HAP-1 (cell line): ENCODE measurements around the gene EFCAB6.

ENCODE experiments used
- DNase-seq, 2 experiments: peaks; one replicate each; pipeline ENCODE4 v3.0.0-alpha.2; 2016 to 2020; ENCODE audit warnings: low spot score in 2 of 2
- H3K27me3 ChIP-seq: fragments of 250-450 bp; sonication (Bioruptor Pico); 2 replicates; pipeline ENCODE4 v1.5.1; 2020; ENCODE audit warnings: low read depth, mild to moderate bottlenecking, moderate library complexity
- H3K36me3 ChIP-seq: fragments of 250-450 bp; sonication (Bioruptor Pico); replicated peaks from 2 replicates; pipeline ENCODE4 v1.5.1; 2020; ENCODE audit warnings: mild to moderate bottlenecking
- H3K4me1 ChIP-seq: fragments of 250-450 bp; sonication (Bioruptor Pico); 2 replicates; pipeline ENCODE4 v1.5.1; 2020; ENCODE audit warnings: mild to moderate bottlenecking
- H3K4me3 ChIP-seq: fragments of 250-450 bp; sonication (Bioruptor Pico); 2 replicates; pipeline ENCODE4 v1.5.1; 2020; ENCODE audit warnings: mild to moderate bottlenecking, moderate library complexity
- H3K9me3 ChIP-seq: fragments of 250-450 bp; sonication (Bioruptor Pico); 2 replicates; pipeline ENCODE4 v1.5.1; 2020; ENCODE audit warnings: mild to moderate bottlenecking, moderate library complexity
- in situ Hi-C: fragments of 300-500 bp; cut with MboI; formaldehyde crosslinking; loops from 3 replicates; pipeline ENCODE4 v1.14.3; 2020; ENCODE audit warnings: low sequenced_read_pairs, inconsistent platforms, mixed read lengths

Gene EFCAB6

DNA sequence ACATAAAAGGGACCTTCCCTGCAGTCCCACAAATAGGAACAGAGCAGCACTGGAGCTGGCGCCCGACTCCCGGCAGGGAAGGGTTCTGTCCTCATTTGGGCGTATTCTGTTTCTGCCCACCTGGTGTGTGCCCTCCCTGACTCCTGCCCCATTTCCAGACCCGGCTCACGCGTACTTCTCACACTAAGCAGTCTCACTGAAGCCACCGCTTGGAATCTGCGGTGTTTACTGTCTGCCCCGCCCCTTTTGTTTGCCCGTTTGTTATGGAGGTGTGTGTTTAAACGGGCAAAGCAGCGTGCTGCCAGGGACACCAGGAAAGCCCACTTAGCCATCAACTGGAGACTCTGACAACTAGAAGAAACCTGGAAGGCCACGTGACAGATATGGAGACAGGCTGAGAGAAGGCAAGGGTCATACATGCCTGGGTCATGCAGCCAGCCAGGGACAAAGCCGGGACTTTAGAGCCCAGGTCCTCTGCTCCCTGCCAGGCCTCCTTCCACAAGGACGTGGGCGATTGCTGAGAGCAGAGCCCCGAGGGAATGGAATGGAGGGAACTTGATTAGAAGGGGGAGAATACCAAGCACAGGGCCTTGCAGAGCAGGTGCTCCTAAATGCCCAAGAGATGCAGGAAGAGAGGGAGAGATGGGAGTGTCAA is 8.7 kb upstream of the EFCAB6 start:
- H3K4me1 ChIP-seq, result no peaks in the 10 kb centered on the region
- no peak overlapping the region for H3K4me3 ChIP-seq
- no peak for DNase-seq
- H3K36me3 ChIP-seq, result no peaks in the 10 kb centered on the region
- H3K9me3 ChIP-seq, result no peaks in the 10 kb centered on the region
- in situ Hi-C loops, result no loop called here
- H3K27me3 ChIP-seq, result peaks cover 16% of the 10 kb centered on the region

DNA sequence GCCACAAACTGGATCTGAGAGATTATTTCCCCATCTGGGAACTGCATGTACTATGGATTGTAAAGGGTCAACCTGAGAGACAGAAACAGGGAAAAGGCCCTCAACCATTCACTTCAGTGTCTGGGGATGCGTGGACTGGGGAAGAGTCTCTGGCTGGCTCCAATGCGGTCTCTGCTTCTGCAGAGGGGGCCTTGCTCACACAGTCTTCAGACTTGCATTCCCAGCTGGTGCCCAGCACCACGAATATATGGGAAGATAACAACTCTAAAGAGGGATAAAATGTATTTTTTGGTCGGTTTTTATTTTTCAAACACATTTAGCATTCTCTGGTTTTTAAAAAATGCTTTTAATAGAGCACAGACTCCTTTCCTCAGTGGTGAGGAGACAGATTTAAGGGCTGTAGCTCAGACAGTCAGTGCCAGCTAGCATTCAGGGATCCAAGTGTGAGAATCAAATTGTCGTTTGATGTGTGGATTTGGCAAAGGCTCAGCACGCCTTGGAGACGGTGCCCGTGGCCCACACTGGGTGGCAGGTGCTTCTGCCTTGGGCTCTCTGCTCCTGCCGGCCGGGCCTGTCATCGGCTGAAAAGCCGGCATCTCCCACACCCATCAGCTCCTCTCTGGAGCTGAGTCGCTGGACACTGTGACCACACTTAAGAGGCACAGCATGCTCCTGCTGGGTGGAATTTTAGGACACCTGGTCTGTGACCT is 8.0 kb upstream of the EFCAB6 start:
- peaks cover 13% of the 10 kb centered on the region for H3K27me3 ChIP-seq
- H3K4me1 ChIP-seq, result no peaks in the 10 kb centered on the region
- no peaks in the 10 kb centered on the region for H3K36me3 ChIP-seq
- in situ Hi-C loops, result no loop called here
- no peak overlapping the region for H3K4me3 ChIP-seq
- H3K9me3 ChIP-seq, result no peaks in the 10 kb centered on the region
- DNase-seq, result no peak

DNA sequence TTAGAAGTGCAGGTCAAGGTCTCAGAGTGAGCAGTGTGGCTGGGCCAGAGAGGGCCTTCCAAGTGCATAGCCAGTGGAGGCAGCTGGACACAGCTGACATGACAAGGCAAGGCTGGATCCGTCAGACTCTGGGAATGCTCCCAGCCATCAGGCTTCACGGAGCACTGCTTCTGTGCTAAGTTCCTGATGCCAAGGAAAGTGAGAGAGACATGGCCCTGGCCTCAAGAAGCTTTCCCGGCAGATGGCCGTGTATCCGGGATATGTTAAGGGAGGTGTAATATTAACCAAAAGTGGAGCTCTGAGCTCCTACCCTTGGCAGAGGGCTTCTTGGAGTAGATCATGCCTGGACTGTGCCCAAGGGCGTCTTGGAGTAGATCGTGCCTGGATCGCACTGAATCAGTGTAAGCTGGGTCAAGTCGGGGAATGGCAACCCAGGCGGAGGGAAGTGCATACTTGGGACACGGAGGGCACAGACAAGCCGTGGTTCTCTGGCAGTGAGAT is 7.4 kb upstream of the EFCAB6 start:
- no peak for DNase-seq
- in situ Hi-C loops, result no loop called here
- Histone ChIP-seq H3K36me3 (no peaks in the 10 kb centered on the region), H3K9me3 (no peaks in the 10 kb centered on the region), H3K4me1 (no peaks in the 10 kb centered on the region), H3K4me3 (no peak overlapping the region), H3K27me3 (peaks cover 8% of the 10 kb centered on the region)

DNA sequence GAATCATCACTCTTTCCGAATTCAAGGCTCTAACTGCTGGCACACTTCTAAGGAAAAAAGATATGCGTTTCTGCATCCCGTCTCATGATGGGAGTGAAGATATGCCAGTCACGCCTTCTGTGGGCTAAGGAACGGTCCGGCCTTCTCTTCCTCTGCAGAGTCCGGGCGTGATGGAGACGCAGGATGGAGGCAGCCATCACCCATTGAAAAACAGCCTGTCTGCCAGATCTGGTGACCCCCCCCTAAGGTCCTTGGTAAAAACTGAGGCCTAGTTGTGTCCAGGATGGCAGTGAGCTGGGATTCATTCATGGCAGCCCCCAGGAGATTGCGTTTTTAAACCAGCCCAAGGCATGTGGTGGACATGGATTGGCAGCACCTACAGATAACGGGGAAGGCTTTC is 6.9 kb upstream of the EFCAB6 start:
- no peak overlapping the region for H3K4me3 ChIP-seq

DNA sequence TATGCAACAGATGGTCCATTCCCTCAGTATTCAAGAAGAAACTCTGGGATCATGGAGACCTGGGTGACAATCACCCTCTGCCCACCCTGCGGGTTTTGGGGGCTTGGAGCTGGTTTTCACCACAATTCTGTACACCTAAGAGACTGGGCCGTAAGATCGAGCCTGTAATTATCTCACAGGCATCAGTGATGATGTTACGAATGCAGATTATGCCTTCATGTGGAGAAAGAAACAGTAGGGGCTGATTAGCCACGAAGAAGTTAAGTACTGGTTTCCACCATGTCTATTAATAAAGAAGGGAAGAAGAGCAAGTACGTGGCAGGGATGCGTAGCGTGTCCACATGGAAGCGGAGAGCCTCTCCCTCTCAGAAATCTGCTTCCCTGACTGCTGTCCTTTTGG is 5.3 kb upstream of the EFCAB6 start:
- in situ Hi-C loops, result no loop called here
- Histone ChIP-seq H3K9me3 (no peaks in the 10 kb centered on the region), H3K36me3 (no peaks in the 10 kb centered on the region), H3K4me3 (no peak overlapping the region), H3K27me3 (no peaks in the 10 kb centered on the region; the same call in 1 of the 2 replicates), H3K4me1 (no peaks in the 10 kb centered on the region)
- no peak for DNase-seq

More for the DNA sequence above, 6.9 kb upstream of the EFCAB6 start:
- no peaks in the 10 kb centered on the region for H3K36me3 ChIP-seq
- no peaks in the 10 kb centered on the region for H3K9me3 ChIP-seq
- in situ Hi-C loops, result no loop called here
- H3K27me3 ChIP-seq, result peaks cover 3% of the 10 kb centered on the region; the same call in 1 of the 2 replicates
- no peaks in the 10 kb centered on the region for H3K4me1 ChIP-seq
- no peak for DNase-seq

DNA sequence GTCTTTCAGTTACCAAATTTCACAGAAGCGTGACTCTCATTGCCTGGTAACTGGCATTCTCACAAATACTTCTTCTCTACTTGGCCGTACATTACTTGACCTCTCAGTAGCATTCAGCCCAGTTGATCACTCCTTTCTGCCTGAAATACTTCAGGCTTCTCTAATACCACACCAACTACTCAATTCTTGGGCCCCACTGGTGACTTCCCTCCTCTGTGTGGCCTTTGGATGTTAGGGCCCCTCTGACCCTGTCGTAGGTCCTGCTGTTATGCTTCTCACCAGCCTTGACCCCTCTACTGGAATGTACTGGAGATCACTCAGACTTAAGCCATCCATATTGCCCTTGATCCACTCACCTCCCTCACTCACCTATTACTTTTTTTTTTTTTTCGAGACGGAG is 2.2 kb upstream of the EFCAB6 start:
- no peak for DNase-seq
- in situ Hi-C loops, result no loop called here
- Histone ChIP-seq H3K9me3 (no peaks in the 10 kb centered on the region), H3K36me3 (no peaks in the 10 kb centered on the region), H3K4me3 (no peak overlapping the region), H3K27me3 (no peaks in the 10 kb centered on the region), H3K4me1 (no peaks in the 10 kb centered on the region)

DNA sequence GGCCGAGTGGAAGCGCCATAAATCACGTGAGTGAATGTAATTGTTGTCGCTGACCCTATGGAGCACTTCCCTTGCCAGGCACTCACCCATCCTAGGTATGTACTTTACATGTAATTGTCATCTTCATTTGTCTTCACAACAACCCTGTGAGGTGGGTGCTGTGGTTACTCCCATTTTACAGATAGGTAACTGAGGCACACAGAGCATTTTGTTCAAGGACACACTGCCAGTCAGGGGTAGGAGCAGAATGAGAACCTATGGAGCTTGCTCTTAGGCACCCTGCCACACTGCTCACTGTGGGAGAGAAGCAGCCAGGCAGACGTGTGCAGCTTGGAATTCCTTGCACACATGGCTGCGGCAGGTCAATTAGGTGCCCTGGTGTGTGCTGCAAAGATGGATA is 785 bp upstream of the EFCAB6 start:
- Histone ChIP-seq H3K4me3 (no peak overlapping the region), H3K36me3 (no peaks in the 10 kb centered on the region), H3K4me1 (no peaks in the 10 kb centered on the region), H3K27me3 (no peaks in the 10 kb centered on the region), H3K9me3 (no peaks in the 10 kb centered on the region)
- in situ Hi-C loops, result no loop called here
- no peak for DNase-seq

DNA sequence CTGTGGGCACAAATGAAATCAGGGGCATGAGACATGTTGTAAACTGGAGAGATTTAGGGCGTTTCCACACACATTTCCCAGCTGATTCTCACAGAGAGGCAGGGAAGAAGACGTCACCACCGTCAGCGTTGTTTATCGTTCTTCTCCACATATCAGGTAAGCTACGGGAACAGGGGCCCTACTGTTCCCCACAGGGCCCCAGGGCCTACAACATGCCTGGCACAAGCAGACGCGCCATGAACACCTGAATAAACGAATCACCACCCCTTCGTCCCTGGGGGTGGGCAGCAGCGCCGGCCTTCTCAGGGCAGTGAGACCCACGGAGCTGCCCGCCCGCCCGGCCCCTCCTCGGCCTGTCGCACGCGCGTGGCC is 342 bp downstream of the EFCAB6 start:
- no peaks in the 10 kb centered on the region for H3K36me3 ChIP-seq
- in situ Hi-C loops, result no loop called here

DNA sequence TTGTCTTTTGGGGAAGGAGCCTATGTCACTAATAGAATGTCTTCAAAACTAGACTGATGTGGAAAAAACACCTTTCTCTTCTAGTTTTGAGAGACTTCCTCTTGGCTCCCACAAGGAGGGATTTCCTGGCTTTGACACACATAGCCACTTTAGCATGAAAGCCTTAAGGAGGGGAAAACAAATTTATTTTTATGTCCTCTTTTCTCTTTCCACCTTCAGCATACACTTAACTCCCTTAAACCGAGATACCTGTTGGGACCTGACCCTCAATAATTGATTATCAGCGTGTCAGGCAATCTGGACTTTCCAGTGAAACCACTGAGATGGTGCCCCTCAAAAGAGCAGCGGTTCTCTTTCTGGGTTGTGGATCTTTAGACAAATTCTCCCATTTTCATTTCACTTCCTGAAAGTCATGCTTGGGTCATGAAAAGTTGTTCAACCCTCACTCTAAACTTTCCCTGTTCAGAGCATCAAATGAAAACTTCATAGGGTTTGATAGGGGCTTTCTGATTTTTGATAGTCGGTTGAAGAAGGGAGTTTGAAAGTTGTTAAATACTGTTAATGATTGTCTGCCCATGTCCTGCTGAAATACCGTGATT is 9.1 kb downstream of the EFCAB6 start:
- in situ Hi-C loops, result no loop called here
- no peak for DNase-seq
- 0 out of 2 replicates have a peak, but pooled peaks cover 3% of the 10 kb centered on the region for H3K27me3 ChIP-seq

More for the DNA sequence above, 342 bp downstream of the EFCAB6 start:
- H3K27me3 ChIP-seq, result no peaks in the 10 kb centered on the region
- H3K4me3 ChIP-seq, result no peak overlapping the region
- no peaks in the 10 kb centered on the region for H3K4me1 ChIP-seq
- DNase-seq, result no peak
- no peaks in the 10 kb centered on the region for H3K9me3 ChIP-seq

DNA sequence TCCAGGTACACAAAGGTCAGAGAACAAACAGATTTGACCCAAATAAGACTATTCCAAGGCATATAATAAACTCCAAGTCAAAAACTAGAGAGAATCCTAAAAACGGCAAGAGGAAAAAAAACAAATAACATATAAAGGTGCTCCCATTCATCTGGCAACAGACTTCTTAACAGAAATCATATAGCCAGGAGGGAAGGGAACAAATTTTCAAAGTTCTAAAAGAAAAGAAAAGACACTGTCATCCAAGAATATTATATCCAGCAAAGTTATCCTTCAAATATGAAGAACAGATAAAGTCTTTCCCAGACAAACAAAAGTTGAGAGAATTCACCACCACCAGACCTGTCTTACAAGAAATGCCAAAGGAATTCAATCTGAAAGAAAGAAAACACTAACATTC is 11.1 kb downstream of the EFCAB6 start:
- Histone ChIP-seq H3K9me3 (no peaks in the 10 kb centered on the region), H3K4me1 (no peaks in the 10 kb centered on the region), H3K27me3 (0 out of 2 replicates have a peak, but pooled peaks cover 3% of the 10 kb centered on the region), H3K36me3 (no peaks in the 10 kb centered on the region), H3K4me3 (no peak overlapping the region)
- in situ Hi-C loops, result no loop called here
- DNase-seq, result no peak

More for the DNA sequence above, 9.1 kb downstream of the EFCAB6 start:
- no peaks in the 10 kb centered on the region for H3K36me3 ChIP-seq
- no peak overlapping the region for H3K4me3 ChIP-seq
- H3K9me3 ChIP-seq, result no peaks in the 10 kb centered on the region
- H3K4me1 ChIP-seq, result no peaks in the 10 kb centered on the region

DNA sequence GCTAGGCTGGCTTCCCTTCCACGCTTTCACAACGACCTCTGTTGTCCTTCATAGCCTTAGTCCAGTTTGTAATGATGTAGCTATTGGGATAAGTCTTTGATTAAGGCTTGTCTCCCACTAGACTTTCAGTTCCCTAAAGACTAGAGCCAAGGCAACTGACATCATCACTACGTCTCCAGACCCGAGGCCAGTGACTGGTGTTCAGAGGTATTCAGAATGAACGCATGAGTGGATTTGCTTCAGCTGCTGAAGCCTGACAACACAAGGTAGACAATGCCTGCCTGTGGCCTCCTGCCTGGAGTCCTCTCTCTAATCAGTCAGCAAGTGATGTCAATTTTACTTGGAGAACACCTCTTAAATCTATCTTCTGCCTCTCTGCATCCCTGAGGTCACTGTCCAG is 13.6 kb downstream of the EFCAB6 start:
- no peak overlapping the region for H3K4me3 ChIP-seq
- no peaks in the 10 kb centered on the region for H3K4me1 ChIP-seq
- H3K27me3 ChIP-seq, result peaks cover 10% of the 10 kb centered on the region; the same call in 1 of the 2 replicates
- H3K36me3 ChIP-seq, result no peaks in the 10 kb centered on the region
- DNase-seq, result no peak
- in situ Hi-C loops, result no loop called here
- no peaks in the 10 kb centered on the region for H3K9me3 ChIP-seq

DNA sequence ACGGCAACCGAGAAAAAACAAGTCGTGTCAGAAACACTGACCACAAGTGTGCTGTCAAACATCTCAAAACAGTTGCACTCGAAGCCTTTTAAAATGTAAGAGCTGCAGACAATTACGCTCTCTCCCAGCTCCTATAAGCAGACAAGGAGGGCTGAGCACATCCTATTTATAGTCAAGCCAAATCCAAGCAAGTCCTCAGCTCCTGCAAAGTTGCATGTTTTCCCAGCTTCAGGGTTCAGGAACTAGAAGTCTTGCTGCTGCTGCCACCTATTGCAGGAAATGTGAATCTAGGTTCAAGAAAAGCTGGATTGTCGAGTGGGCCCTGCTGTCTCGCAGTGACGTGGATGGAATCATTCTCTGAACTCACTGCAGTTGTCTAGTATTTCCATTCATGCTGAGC is 15.5 kb downstream of the EFCAB6 start:
- no peaks in the 10 kb centered on the region for H3K36me3 ChIP-seq
- peaks cover 13% of the 10 kb centered on the region for H3K27me3 ChIP-seq
- no peaks in the 10 kb centered on the region for H3K4me1 ChIP-seq
- H3K4me3 ChIP-seq, result no peak overlapping the region
- no peak for DNase-seq
- no peaks in the 10 kb centered on the region for H3K9me3 ChIP-seq
- in situ Hi-C loops, result no loop called here

DNA sequence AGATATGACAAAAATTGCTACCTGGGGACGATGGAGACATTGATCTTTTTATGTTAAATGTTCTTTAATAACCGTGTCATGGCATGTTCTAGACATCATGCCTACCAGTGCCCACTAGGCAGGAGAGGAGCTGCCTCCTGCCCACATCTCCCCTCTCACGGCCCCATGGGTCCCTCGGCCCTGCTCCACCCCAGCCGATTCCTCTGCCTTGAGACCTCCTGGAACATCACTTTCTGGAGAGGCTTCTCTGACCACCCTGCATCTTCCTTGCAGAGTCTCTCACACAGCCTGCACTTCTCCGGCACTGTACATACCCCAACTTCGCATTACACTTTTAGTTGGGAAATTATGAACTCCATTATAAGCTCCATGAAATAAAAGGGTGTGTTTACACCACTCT is 16.8 kb downstream of the EFCAB6 start:
- no peak for DNase-seq
- in situ Hi-C loops, result no loop called here
- no peaks in the 10 kb centered on the region for H3K9me3 ChIP-seq

DNA sequence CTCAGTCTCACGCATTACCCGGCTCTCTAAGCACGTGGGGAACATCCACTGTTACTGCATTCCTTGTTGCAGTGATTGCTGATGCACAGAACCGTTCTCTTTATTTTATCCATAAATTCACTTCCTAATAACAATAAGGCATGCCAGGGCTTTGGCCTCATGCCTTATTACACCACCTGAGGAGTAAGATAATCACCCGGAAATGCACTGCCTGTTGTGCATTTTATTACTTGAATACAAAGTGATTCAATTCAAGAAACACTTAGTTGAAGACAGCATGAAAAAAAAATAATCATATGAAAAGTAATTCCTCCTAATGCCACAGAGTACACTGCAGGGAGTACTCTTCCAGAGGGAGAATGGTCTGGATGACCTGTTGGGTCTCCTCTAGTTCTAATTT is 19.2 kb downstream of the EFCAB6 start:
- in situ Hi-C loops, result no loop called here
- Histone ChIP-seq H3K27me3 (peaks cover 13% of the 10 kb centered on the region), H3K4me1 (no peaks in the 10 kb centered on the region), H3K9me3 (no peaks in the 10 kb centered on the region), H3K36me3 (no peaks in the 10 kb centered on the region), H3K4me3 (no peak overlapping the region)
- no peak for DNase-seq

More for the DNA sequence above, 16.8 kb downstream of the EFCAB6 start:
- H3K27me3 ChIP-seq, result peaks cover 13% of the 10 kb centered on the region
- no peaks in the 10 kb centered on the region for H3K36me3 ChIP-seq
- no peaks in the 10 kb centered on the region for H3K4me1 ChIP-seq
- no peak overlapping the region for H3K4me3 ChIP-seq
